ENCODE results near the gene SRPX.

SRPX gene

DNA sequence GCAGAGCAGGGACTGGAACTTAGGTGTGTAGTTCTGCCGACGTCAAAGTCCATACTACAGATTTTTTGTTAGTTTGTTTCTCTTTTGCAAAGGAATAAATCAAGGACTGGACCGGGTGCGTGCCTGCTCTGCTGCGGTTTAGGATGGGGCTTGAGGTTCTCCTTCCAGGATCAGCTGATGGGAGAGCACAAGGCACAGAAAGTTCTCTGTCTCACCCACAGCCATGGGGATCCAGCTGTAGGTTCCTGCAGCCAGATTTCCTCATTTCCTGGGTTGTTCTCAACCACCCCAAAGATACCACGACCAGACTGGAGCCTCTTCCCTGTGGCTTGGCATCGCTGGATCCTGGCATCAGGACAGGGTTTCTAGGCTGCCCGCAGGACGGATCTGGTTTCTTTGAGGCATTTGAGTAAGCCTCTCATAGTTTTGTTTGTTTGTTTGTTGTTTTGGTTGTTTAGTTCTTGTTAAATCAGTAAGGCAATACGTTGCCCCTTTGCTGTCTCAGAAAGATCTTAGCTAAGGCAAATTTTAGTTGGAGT, 789 bp upstream of the SRPX start:
- no peak overlapping the region for H3K27ac Mint-ChIP-seq

DNA sequence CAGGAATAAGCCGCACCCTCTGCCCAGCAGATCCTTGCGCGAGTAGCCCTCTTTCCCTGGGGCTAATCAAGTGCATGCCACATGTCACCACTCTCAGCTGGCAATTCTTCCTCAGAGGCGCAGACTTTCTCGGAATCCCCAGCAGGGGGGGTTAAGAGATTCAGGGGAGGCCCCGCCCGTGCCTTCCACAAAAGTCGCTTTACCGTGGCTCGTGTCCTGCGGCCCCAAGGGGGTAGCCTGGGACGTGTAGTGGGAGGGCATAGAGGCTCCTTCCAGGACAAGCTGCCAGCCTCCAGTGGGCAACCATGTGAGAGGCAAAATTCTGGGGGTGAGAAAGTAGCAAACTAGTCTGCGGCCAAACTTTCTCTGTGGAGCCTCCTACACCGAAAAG, 652 bp downstream of the SRPX start:
- Mint-ChIP-seq H3K4me1 (ENCODE audit: low read depth) (no peaks in the 10 kb centered on the region), H3K27me3 (ENCODE audit: low read depth) (peaks cover 48% of the 10 kb centered on the region), H3K27ac (no peak overlapping the region), H3K36me3 (ENCODE audit: low read depth) (no peaks in the 10 kb centered on the region), H3K9me3 (no peaks in the 10 kb centered on the region), H3K4me3 (no peak overlapping the region)

More for the DNA sequence above, 789 bp upstream of the SRPX start:
- Mint-ChIP-seq H3K4me3 (no peak overlapping the region), H3K4me1 (ENCODE audit: low read depth) (no peaks in the 10 kb centered on the region), H3K9me3 (no peaks in the 10 kb centered on the region), H3K36me3 (ENCODE audit: low read depth) (no peaks in the 10 kb centered on the region), H3K27me3 (ENCODE audit: low read depth) (peaks cover 50% of the 10 kb centered on the region)

DNA sequence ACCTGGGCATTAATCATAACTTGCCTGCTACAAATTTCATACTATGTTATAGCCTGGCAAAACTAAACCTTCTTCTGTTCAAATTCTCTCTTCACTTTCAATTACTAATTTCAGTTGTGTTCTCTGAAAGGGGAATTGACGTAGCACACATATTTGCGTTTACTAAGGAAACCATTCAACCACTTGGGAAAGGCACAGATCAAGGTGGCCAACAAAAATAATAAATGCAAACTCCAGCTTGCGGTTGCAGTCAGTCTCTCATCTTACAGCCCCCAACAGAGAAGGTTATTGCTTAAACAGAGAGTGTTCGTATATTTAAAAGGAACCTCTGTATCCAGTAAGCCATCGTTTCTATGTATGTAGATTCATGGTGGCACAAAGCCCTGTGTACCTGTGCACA, 4.0 kb downstream of the SRPX start:
- Mint-ChIP-seq H3K4me3 (no peak overlapping the region), H3K27me3 (ENCODE audit: low read depth) (peaks cover 35% of the 10 kb centered on the region)

GRCh38 chrX:38214551-38215531, 5.8 kb downstream of the SRPX start:
- Mint-ChIP-seq H3K9me3 (no peaks in the 10 kb centered on the region), H3K4me1 (ENCODE audit: low read depth) (no peaks in the 10 kb centered on the region), H3K27me3 (ENCODE audit: low read depth) (peaks cover 26% of the 10 kb centered on the region), H3K27ac (no peak overlapping the region), H3K4me3 (no peak overlapping the region), H3K36me3 (ENCODE audit: low read depth) (no peaks in the 10 kb centered on the region)

More for the DNA sequence above, 4.0 kb downstream of the SRPX start:
- no peak overlapping the region for H3K27ac Mint-ChIP-seq
- no peaks in the 10 kb centered on the region for H3K36me3 Mint-ChIP-seq (ENCODE audit: low read depth)
- H3K9me3 Mint-ChIP-seq = no peaks in the 10 kb centered on the region
- H3K4me1 Mint-ChIP-seq (ENCODE audit: low read depth) = no peaks in the 10 kb centered on the region

DNA sequence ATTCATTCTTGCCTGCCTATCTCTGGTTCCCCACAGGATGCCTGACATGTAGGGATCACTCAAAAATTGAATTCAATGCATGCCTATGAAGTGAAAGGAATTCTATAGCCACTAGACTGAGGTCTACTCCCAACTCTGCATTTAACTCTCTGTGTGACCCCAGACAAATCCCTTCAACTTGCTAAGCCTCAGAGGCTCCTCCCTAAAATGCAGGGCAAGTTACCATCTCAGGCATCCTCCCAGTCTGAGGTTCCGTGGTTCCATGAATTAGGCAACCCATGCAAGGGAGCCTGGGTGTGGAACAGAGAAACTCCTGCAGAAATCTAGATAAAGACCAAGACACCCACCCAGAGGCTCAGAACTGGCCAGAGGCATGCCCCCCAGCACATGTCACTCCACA, 6.6 kb downstream of the SRPX start:
- Mint-ChIP-seq H3K36me3 (ENCODE audit: low read depth) (no peaks in the 10 kb centered on the region), H3K27me3 (ENCODE audit: low read depth) (peaks cover 21% of the 10 kb centered on the region), H3K9me3 (no peaks in the 10 kb centered on the region), H3K4me3 (no peak overlapping the region), H3K4me1 (ENCODE audit: low read depth) (no peaks in the 10 kb centered on the region), H3K27ac (no peak overlapping the region)

GRCh38 chrX:38211891-38212635, 8.6 kb downstream of the SRPX start:
- Mint-ChIP-seq H3K9me3 (no peaks in the 10 kb centered on the region), H3K36me3 (ENCODE audit: low read depth) (no peaks in the 10 kb centered on the region), H3K4me3 (no peak overlapping the region), H3K4me1 (ENCODE audit: low read depth) (no peaks in the 10 kb centered on the region), H3K27me3 (ENCODE audit: low read depth) (peaks cover 3% of the 10 kb centered on the region), H3K27ac (no peak overlapping the region)

- H3K27me3 Mint-ChIP-seq (ENCODE audit: low read depth) = no peaks in the 10 kb centered on the region
- no peak overlapping the region for H3K27ac Mint-ChIP-seq
- H3K9me3 Mint-ChIP-seq = no peaks in the 10 kb centered on the region
- no peaks in the 10 kb centered on the region for H3K4me1 Mint-ChIP-seq (ENCODE audit: low read depth)
- H3K36me3 Mint-ChIP-seq (ENCODE audit: low read depth) = no peaks in the 10 kb centered on the region
- no peak overlapping the region for H3K4me3 Mint-ChIP-seq
These were observed 14.1 kb downstream of the SRPX start for GRCh38 chrX:38206542-38206941.

GRCh38 chrX:38206036-38206435, 14.6 kb downstream of the SRPX start:
- no peaks in the 10 kb centered on the region for H3K9me3 Mint-ChIP-seq
- H3K27me3 Mint-ChIP-seq (ENCODE audit: low read depth) = no peaks in the 10 kb centered on the region
- no peak overlapping the region for H3K4me3 Mint-ChIP-seq
- no peaks in the 10 kb centered on the region for H3K36me3 Mint-ChIP-seq (ENCODE audit: low read depth)
- H3K4me1 Mint-ChIP-seq (ENCODE audit: low read depth) = no peaks in the 10 kb centered on the region
- H3K27ac Mint-ChIP-seq = no peak overlapping the region

DNA sequence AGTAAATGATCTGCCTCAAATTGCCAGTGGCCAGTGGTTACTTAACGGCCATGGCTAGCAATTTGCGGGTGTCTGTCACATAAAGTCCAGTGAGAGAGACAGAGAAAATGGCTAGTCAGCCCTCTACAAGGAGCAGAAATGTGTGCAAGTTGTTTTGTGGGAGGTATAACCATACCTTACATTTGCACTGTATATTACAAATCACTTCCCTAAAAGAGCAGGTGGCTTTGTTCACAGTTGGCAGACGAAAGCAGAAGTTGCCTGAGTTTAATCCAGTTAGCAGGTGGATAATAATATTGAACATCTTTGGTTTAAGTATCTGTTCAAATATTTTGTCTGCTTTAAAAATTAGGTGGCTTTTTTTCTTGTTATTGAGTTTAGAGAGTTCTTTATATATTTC, 15.6 kb downstream of the SRPX start:
- Mint-ChIP-seq H3K36me3 (ENCODE audit: low read depth) (no peaks in the 10 kb centered on the region), H3K27me3 (ENCODE audit: low read depth) (no peaks in the 10 kb centered on the region), H3K27ac (no peak overlapping the region), H3K4me1 (ENCODE audit: low read depth) (no peaks in the 10 kb centered on the region), H3K4me3 (no peak overlapping the region), H3K9me3 (no peaks in the 10 kb centered on the region)

DNA sequence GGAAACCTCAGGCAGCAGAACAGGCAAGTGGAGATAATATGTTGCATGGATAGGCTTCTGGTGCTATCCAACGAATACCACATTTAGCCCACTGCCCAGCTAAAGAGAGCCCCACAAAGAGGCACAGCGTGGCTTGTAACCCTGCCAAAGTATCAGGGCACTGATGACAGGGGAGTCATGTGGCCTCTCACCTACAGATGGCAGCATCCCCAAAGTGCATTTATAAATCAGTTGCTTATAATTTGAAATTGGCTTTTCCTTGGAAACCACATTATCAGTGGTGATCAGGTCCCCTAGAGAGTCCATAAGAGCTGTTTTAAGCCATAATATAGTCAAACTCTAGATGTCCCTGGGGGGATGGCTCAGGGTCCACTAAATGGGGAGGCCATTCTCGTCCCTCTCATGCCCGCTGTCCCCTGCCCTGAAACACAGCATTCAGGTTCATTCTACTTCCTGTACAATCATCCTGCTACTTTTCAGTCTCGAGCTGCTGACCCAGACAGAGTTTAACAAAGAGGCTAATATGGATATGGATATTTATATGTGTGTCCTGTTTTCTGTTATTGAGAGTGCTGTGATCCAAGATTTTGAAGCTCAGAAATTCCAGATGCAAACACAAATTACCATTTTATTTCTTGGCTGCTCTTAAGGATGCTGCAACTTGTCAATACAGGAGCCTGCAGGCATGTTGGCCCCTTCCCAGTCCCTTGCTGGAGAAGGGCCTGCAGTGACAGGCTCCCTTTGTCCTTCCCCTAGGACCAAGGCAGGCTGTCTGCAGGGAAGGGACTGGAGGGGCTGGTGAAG, 28.5 kb downstream of the SRPX start:
- Mint-ChIP-seq H3K9me3 (no peaks in the 10 kb centered on the region), H3K36me3 (ENCODE audit: low read depth) (no peaks in the 10 kb centered on the region), H3K4me3 (no peak overlapping the region), H3K27ac (no peak overlapping the region), H3K4me1 (ENCODE audit: low read depth) (no peaks in the 10 kb centered on the region), H3K27me3 (ENCODE audit: low read depth) (peaks cover 4% of the 10 kb centered on the region)

DNA sequence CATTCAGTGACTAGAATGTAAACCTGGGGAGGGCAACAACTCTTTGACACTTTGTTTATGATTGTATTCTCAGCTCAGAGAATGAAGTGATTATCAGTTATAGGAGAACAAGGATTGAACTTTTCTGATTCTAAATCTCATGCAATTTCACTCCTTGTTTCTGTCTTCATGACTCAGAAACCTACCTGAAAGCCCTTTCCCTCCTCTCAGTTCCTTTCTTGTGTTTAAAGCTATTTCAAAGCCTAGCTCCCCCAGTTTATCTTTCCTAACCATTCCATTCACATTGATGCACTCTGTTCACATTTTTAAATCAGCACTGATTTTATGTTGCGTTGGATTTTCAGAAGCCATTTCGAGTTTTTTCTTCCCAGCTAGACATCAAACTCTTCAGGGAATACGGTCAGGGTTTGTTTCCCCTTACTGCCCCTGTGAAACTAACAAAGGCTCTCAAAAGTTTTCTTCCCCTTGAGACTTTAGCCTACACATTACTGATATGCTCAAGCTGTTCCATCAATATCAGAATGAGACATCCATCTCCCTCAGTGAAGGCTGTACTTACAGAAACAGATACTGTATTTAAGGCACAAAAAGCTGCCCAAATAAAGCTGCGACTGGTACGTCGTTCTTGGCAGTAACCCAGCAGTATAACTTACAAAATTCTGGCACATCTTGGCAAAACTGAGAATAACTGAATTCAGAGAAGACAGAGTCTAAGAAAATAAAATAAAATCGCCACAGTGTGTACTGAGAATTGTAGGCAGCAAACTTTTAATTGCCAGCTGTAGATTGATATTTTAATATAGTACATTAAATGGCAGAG, 31.0 kb downstream of the SRPX start:
- no peaks in the 10 kb centered on the region for H3K4me1 Mint-ChIP-seq (ENCODE audit: low read depth)
- H3K36me3 Mint-ChIP-seq (ENCODE audit: low read depth) = no peaks in the 10 kb centered on the region
- no peaks in the 10 kb centered on the region for H3K9me3 Mint-ChIP-seq
- H3K4me3 Mint-ChIP-seq = no peak overlapping the region
- H3K27me3 Mint-ChIP-seq (ENCODE audit: low read depth) = peaks cover 4% of the 10 kb centered on the region
- H3K27ac Mint-ChIP-seq = no peak overlapping the region

GRCh38 chrX:38183596-38183995, 37.1 kb downstream of the SRPX start:
- H3K27me3 Mint-ChIP-seq (ENCODE audit: low read depth) = peaks cover 3% of the 10 kb centered on the region
- no peaks in the 10 kb centered on the region for H3K36me3 Mint-ChIP-seq (ENCODE audit: low read depth)
- no peaks in the 10 kb centered on the region for H3K4me1 Mint-ChIP-seq (ENCODE audit: low read depth)
- H3K27ac Mint-ChIP-seq = no peak overlapping the region
- no peaks in the 10 kb centered on the region for H3K9me3 Mint-ChIP-seq
- H3K4me3 Mint-ChIP-seq = no peak overlapping the region

DNA sequence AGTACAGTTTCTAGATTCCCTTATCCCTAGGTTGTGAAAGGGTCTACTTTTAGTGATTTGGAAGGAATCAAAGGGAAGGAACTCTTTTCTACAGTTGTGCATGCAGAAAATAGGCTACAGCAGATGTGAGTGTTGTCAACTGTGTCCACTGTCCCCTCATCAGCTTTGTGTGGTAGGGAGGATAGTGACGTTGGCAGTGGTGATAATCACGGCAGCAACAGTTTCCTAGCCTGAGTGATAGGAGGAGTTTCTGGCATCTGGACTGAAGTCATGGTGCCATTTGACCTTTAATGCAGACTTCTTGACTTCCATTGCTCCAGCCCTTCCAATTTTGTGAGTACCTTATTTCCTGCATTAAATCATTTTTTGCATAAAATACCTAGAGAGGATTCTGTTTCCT, 39.3 kb downstream of the SRPX start:
- no peaks in the 10 kb centered on the region for H3K9me3 Mint-ChIP-seq
- H3K27me3 Mint-ChIP-seq (ENCODE audit: low read depth) = peaks cover 3% of the 10 kb centered on the region
- H3K27ac Mint-ChIP-seq = no peak overlapping the region

More for the DNA sequence above, 39.3 kb downstream of the SRPX start:
- H3K36me3 Mint-ChIP-seq (ENCODE audit: low read depth) = no peaks in the 10 kb centered on the region
- no peak overlapping the region for H3K4me3 Mint-ChIP-seq
- no peaks in the 10 kb centered on the region for H3K4me1 Mint-ChIP-seq (ENCODE audit: low read depth)

All from T-helper 1 cell treated with Interleukin-12 subunit alpha and Interleukin-12 subunit beta and Interleukin-4 antibody, amounts not matched to agents 30 μg/mL and 1 μg/mL, for 36 hours (primary cell).